Activated CD8-positive, alpha-beta memory T cell treated with anti-CD3 and anti-CD28 coated beads, Interleukin-2, amount 50 U/mL, for 24 hours (primary cell): Measurements from ENCODE around the gene PPP1R1B.
A peak's percentile ranks its signal among the peaks of the same experiment; 100 is the strongest.

Source experiments
- DNase-seq: peaks from one replicate; pipeline ENCODE4 v3.0.0-alpha.2; 2020; ENCODE audit errors: extremely low read depth

Gene PPP1R1B

GRCh38 chr17:39667945-39668924, 41.5 kb downstream of the PPP1R1B start, which contains the start of gene PNMT:
TSS of gene PNMT (plus strand) at chr17:39668453. CDS start at chr17:39668476, 23 bp downstream.
- peak; percentile 29 for DNase-seq

GRCh38 chr17:39669897-39670735, 43.4 kb downstream of the PPP1R1B start:
- no peak for DNase-seq

DNA sequence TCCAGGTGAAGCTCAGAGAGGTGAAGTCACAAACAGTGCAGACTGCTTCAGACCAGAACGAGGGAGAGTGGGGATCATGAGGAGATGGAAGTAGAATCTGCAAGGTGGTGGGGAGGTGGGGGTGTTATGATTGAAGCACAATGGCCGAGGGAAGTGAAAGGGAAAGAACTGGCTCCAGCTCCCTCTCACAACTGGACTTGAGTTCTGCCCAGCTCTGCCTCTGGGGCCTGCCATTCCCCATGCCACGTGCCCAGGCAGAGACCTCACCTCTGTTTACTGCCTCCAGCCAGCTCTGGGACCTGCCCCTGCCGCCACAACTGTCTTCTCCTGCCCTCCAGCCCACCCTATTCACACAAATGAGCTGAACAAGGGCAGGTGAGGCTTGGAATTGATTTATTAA, 44.0 kb downstream of the PPP1R1B start:
- DNase-seq = no peak

DNA sequence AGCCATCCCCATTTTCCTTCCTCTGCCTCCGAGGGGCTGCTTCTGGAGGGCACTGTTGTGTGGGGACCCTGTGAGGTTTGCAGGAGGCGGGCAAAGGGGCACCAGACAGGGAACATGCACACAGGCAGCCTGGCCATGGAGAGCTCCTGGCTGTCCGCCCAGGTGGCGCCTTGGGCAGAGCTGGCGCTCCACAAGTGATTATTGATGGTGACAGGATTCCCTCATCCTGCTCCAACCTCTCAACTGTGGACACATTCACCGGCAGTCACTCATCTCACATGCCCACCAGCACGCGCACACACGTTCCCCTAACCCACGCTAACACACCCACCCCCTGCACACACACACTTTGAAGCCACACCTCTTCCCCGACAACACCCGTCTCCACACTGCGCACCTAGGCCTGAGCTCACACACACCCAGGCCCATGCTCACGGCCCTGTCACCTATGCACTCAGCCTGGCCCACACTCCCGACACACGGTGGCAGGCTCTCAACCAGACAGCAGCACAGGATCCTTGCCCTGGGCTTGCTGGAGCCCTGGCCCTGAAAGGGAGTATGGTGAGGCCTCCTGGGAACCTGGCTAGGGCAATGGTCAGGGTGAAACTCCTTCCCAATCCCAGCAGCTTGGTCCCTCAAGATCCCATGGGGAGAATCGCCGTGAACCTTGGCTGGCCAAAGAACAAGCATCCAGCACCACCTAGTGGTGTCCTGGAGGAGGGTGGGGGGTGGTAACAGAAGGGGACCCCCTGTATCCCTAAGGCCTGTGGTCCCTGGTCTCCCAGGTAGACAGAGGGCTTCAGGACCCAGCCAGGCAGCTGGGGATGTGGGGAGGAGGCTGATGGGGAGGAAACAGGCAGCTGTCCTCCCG, 45.1 kb downstream of the PPP1R1B start:
- DNase-seq = no peak

DNA sequence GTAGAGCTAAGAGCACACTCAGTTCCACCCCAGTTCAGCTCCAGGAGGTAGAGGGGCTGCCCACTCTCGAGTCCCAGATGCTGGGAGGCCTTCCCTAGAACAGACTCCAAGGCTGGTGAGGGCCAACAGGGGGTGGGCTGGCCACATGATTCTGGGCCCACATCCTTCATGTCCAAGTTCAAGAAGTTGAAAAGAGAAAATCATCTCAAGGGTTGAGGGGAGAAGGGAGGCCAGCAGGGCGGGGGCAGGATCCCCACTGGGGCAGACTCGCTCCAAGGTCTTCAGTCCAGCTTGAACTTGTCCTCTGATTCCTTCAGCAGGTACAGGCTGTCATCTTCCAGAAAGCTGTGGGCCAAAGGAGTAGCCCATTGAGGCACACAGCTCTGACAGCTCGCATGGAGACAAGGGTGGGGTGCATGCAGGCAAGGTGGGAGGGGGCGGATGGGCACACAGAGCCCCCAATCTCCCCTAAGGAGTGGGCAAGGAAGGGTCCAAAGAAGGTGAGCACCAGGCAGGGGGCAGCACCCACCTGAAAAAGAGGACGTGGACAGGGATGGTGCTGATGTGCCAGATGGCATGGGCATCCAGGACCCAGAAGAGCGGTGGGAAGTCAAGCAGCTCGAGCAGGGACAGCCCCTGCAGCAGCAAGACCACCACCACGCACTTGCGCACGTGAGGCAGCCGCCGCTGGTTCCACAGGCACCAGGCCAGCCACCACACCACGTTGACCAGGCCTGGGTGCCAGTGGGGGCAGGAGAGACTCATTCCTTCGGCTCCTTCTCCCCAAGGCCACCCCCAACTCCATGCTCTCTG, 46.0 kb downstream of the PPP1R1B start:
- DNase-seq = no peak

- DNase-seq = no peak
These were observed 46.8 kb downstream of the PPP1R1B start for GRCh38 chr17:39673335-39674081.

DNA sequence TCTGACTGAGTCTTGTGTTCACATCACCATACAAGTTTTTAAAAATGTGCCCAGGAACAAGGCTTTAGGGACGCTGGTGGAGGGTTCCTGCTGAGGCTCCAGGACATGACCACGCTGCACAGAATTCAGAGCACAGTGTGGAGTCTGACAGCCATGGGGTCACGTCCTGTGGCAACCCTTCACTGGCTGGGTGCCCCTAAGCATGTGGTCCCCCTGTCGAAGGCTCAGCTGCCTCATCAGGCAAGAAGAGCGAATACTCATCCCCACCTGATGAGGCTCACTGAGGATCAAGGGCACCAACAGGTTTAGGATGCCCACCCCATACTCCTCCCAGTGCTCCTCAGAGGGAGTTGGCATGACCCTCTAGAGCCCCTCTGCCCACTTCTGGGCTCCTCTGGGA, 47.4 kb downstream of the PPP1R1B start:
- DNase-seq = no peak

DNA sequence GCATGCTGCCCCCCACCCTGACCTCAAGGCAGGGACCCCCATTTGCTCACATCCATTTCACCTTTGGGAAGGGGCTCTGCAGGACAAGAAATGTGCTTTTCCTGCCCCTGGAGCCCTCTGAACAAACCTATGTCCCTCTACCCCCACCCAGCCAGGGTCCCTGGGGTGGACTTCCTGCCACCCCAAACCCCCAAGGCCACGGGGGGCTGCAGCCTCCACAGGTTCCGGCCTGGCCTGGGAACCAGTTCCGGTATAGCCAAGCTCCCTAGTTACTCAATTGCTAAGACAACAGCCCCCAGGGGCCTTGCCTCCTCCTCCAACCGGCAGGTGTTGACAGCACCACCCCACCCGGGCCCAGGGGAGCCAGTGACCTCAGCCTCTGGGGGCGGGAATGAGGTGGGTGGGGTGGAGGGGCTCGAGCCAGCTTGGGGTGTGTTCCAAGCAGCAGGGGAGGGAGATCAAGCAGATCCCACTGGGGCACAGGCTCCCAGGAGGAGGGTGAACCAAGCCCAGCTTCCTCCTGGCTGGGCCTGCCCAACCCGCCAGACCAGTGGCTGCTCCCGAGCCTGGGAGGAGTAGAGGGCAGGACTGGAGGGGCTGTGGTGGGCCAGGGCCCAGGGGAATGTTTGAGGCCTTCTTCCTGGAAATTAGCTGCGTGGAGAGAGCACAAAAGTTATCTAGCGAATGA, 48.1 kb downstream of the PPP1R1B start:
- DNase-seq = no peak

DNA sequence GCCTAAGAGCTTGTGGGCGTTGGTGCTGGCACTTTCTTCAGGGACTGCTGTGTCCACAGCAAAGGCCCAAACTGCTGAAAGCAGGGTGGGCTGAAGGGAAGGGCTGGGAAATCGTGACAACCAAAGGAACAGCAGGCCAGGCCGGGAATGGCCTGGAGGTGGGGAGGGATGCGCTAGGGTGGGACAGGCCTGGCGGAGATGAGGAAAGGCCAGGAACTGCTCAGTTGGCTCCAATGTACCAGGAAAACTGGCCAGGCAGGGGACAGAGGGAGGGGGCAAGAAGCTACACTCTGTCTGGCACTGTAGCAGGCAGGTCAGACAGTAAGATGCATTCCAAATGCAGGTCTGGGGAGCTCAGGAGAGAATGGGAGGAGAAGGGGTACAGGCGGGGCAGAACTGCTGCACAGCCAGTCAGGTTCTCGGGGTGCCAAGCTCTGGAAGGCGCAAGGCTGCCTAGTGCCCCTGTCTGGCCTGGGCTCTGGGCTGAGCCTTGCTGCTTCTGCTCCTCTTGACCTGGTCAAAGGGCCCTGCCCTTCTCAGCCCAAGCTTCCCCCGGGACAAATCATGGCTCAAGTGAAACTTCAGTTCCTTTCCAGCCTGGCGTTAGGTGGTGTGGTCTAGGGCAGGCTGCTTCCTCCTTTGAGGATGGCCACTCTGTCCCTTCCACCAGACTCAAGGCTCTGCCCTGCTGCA, 48.8 kb downstream of the PPP1R1B start:
- no peak for DNase-seq

DNA sequence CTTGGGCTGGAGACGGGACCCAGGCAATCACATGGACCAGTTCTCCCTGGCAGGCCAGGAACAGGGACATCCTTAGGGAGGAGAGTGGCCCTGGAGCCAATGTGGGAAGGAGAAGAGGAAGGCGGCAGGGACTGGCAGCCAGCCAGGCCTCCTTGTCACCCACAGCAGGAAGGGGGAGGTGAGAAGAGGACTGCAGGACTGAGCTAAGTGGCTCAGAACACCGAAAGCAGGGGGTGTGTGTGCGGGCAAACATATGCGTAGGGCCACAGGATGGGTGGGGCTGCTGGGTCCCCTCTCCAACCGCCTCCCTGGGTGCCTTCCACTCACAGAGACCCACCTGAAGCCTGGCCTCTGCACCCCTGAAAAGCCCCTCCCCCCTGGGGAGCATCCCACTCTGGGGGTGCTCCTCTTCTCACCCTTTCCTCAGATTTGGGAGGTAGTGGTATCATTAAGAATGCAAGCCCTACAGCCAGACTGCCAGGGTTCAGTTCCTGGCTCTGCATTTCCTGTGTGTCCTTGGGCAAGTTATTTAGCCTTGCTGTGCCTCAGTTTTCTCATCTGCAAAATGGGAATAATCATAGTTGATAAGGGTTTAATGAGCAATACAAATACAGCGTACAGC, 49.6 kb downstream of the PPP1R1B start:
- no peak for DNase-seq

DNA sequence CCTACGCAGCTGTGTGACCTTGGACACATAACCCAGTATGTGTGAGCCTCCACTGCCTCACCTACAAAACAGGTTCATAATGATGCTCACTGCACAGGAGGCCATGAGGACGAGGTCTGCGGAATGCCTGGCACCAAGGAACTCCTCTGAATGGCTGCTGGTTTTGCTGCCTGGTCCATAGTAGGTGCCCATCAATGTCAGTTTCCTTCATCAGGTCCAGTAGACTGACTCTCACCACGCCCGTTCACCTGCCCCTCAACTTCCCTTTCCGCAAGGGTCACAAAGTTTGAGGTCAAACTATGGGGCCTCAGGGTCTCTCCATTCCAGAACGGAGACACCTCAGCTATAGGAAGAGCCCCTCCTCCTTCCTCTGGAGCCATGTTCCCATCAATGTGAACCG, 50.3 kb downstream of the PPP1R1B start:
- DNase-seq = no peak

DNA sequence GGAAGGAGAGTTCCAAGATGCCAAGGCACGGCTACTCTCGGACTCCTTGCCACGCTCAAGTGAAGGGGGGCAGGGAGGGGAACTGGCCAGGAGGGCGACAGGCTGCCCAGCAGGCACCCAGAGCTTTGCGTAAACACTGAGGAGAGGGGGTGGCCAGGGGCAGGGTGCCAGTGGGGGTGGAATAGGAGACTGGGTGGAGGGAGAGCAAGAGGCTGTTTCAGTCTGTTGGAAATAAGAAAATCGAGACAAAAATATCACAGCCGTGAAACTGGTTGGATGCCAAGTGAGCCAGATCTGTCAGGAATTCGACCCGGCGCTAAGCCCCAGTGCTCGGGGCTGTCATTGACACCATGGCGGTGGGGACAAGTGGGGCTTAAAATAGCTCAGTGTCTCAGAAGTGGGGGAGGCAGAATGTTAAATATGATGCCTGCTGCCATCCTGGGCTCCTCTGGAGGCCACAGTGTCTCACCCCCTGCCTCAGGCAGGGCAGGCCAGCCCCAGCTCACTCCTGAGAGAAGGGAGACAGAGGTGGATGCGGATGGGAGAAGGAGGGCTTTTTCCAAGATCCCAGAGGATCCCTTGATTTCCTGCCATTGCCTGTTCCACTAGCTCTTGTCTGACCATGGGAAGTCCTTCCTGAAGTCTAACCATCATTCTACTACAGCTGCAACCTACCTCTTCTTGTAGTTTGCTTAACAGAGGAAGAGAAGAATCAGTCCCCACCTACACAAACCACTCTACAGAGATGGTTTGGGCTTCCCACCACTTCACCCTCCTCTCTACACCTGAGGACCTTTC, 51.0 kb downstream of the PPP1R1B start:
- no peak for DNase-seq

DNA sequence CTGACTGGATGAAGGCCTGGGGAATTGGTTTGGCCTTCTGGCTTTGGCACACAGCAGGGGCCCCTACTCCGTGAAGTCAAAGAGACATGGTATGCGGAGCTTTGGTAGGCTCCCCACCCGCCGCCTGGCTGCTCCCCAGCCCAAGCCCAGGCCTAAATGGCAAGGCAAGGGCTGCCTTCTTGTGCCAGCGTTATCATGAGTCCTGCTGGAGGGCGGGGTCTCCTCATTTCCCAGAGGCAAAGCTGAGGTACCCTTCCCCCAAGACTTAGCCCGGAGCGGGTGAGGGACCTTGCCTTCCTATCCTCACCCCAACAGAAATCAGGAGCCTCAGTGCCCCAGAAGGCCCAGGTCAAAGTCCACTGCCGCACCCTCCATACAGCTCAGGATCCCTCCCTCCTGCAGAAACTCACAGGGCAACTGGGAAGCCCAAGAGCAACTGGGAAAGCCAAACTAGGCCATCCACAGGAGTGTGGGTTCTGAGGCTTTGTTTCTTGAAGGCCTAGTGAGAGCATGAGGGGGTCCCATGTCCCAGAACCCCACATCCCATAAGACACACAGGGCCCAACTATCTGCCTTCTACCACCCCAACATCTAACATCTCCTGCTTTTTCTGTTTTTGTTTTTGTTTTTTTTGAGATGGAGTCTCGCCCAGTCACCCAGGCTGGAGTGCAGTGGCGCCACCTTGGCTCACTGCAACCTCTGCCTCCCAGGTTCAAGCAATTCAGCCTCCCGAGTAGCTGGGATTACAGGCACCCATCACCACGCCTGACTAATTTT, 51.8 kb downstream of the PPP1R1B start:
- no peak for DNase-seq

- DNase-seq = no peak
These were observed 52.9 kb downstream of the PPP1R1B start for GRCh38 chr17:39679521-39680192.

DNA sequence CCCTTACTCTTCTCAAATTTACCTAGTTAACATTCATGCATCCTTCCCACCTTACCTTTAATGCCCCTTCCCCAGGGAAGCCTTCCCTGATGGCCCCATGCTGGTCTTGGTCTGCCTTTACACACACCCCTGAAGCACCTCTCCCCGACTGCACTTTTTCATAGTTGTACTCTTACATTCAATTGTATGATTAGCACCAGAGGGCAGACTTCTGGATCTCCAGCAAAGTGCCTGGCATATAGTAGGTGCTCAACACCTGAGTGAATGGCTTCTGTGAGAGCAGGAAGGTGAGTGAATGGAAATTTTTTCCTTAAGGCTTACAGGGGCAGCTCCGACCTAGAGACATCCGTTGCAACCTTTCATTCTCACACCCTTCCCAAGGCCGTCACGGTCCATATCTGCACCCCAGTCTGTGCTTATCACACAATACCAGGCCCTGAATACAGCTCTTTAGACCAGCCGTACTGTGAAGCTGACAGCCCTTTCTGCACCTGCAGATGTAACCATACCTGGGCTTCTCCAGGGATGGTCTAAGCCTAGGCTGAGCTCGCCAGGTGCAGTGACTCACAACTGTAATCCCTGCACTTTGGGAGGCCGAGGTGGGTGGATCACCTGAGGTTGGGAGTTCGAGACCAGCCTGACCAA, 56.7 kb downstream of the PPP1R1B start:
- DNase-seq = no peak
